H1 (cell line): Measurements from ENCODE around the gene DNMT3L. TPM values are rescaled to one million over a fixed set of nuclear protein-coding genes. Genes with fewer than 3 reads are reported as not detected.

Experiments
- CTCF ChIA-PET: fragments of 300-600 bp; sonication (Branson Sonifier 250); formaldehyde crosslinking; loops from one replicate; lab custom pipeline; 2021; ENCODE audit not compliant: partially characterized antibody; lab: Charles Lee
- POLR2A ChIA-PET: fragments of 300-600 bp; sonication (Branson Sonifier 250); formaldehyde crosslinking; loops from one replicate; lab custom pipeline; 2021; ENCODE audit warnings: inconsistent platforms; ENCODE audit not compliant: partially characterized antibody; lab: Charles Lee
- DNase-seq, 2 experiments: peaks; one replicate each; pipeline versions ENCODE4 v3.0.0 to v3.0.0-alpha.2; 2010 to 2022; ENCODE audit warnings: low spot score in 2 of 2, low read depth in 1 of 2, mixed read lengths in 1 of 2
- FAIRE-seq: peaks from 2 replicates; lab custom pipeline; 2011; peaks lifted over from hg19 to GRCh38; lab: Jason Lieb, UNC
- H2AFZ ChIP-seq: 2 replicates; pipeline ENCODE4 v1.8.1; 2012; ENCODE audit warnings: low read length, inconsistent platforms
- H2AK5ac ChIP-seq: 2 replicates; pipeline ENCODE4 v1.6.1; 2013; ENCODE audit warnings: low read depth, low read length
- H2BK120ac ChIP-seq: replicated peaks from 2 replicates; pipeline ENCODE3; 2013; ENCODE audit warnings: low read depth, low read length, inconsistent platforms
- H2BK12ac ChIP-seq: 2 replicates; pipeline ENCODE4 v1.6.1; 2013; ENCODE audit warnings: low read depth, low read length
- H2BK15ac ChIP-seq: 2 replicates; pipeline ENCODE4 v1.6.1; 2013; ENCODE audit warnings: low read length
- H2BK20ac ChIP-seq: 2 replicates; pipeline ENCODE4 v1.6.1; 2013; ENCODE audit warnings: low read length
- H2BK5ac ChIP-seq: 2 replicates; pipeline ENCODE4 v1.6.1; 2013; ENCODE audit warnings: low read depth, low read length
- H3K14ac ChIP-seq: 2 replicates; pipeline ENCODE4 v1.6.1; 2013; ENCODE audit warnings: inconsistent platforms; ENCODE audit not compliant: insufficient read length
- H3K18ac ChIP-seq: 2 replicates; pipeline ENCODE4 v1.6.1; 2013; ENCODE audit warnings: low read length; ENCODE audit errors: extremely low read depth
- H3K23ac ChIP-seq: 2 replicates; pipeline ENCODE4 v1.6.1; 2013; ENCODE audit warnings: inconsistent platforms; ENCODE audit not compliant: insufficient read length
- H3K23me2 ChIP-seq: 2 replicates; pipeline ENCODE4 v1.6.1; 2013; ENCODE audit warnings: low read depth, low read length
- H3K27ac ChIP-seq: 2 replicates; pipeline ENCODE4 v1.6.1; 2011; ENCODE audit warnings: low read depth, low read length, inconsistent platforms
- H3K27me3 ChIP-seq, 4 experiments: replicated peaks in 1 of 4; 1 replicate in 1 of 4; 2 replicates in 3 of 4; pipeline versions ENCODE4 v1.6.1 to v1.8.1; 2011 to 2013; ENCODE audit warnings: low read length in 3 of 4, mild to moderate bottlenecking in 3 of 4, inconsistent platforms in 2 of 4, mixed read lengths in 2 of 4, moderate library complexity in 1 of 4; ENCODE audit not compliant: control insufficient read depth in 3 of 4, insufficient read depth in 3 of 4; ENCODE audit errors: extremely low read depth in 1 of 4
- H3K36me3 ChIP-seq, 4 experiments: 2 replicates each; pipeline versions ENCODE4 v1.6.1 to v1.8.1; 2011 to 2013; ENCODE audit warnings: mild to moderate bottlenecking in 4 of 4, low read length in 3 of 4, moderate library complexity in 2 of 4, control low read depth in 1 of 4, inconsistent platforms in 1 of 4; ENCODE audit not compliant: insufficient read depth in 4 of 4, control insufficient read depth in 2 of 4
- H3K4ac ChIP-seq: replicated peaks from 2 replicates; pipeline ENCODE3; 2013; ENCODE audit warnings: low read length, low read depth, mixed read lengths, inconsistent platforms; ENCODE audit not compliant: insufficient read length
- H3K4me1 ChIP-seq, 4 experiments: replicated peaks in 1 of 4; 1 replicate in 1 of 4; 2 replicates in 3 of 4; pipeline versions ENCODE4 v1.6.1 to v1.8.1; 2011 to 2013; ENCODE audit warnings: low read length in 3 of 4, inconsistent platforms in 2 of 4, mixed read lengths in 1 of 4; ENCODE audit not compliant: insufficient read depth in 4 of 4, control insufficient read depth in 3 of 4
- H3K4me2 ChIP-seq, 2 experiments: 2 replicates each; pipeline versions ENCODE4 v1.6.1 to v1.8.1; 2011 to 2013; ENCODE audit warnings: low read depth in 2 of 2, low read length in 2 of 2, control low read depth in 1 of 2, inconsistent platforms in 1 of 2, mild to moderate bottlenecking in 1 of 2; ENCODE audit not compliant: insufficient read depth in 1 of 2
- H3K4me3 ChIP-seq, 4 experiments: fragments of 200-600, 300-600 bp in 1 of 4; sonication (generic), shearing (Covaris generic), sonication (Bioruptor Twin) in 1 of 4; 2 replicates each; pipeline versions ENCODE4 v1.5.1 to v1.8.1; 2011 to 2016; ENCODE audit warnings: low read length in 4 of 4, low read depth in 3 of 4, control low read depth in 2 of 4, inconsistent platforms in 2 of 4, mild to moderate bottlenecking in 2 of 4, mixed read lengths in 1 of 4, moderate library complexity in 1 of 4; ENCODE audit not compliant: insufficient read depth in 2 of 4; ENCODE audit errors: extremely low read depth in 1 of 4
- H3K56ac ChIP-seq: replicated peaks from 2 replicates; pipeline ENCODE3; 2013; ENCODE audit warnings: low read depth, mild to moderate bottlenecking, mixed read lengths, low read length, inconsistent platforms; ENCODE audit not compliant: insufficient read length
- H3K79me1 ChIP-seq: 2 replicates; pipeline ENCODE4 v1.6.1; 2013; ENCODE audit warnings: low read depth, low read length, control low read depth
- H3K79me2 ChIP-seq, 2 experiments: 2 replicates each; pipeline versions ENCODE4 v1.6.1 to v1.8.1; 2012 to 2013; ENCODE audit warnings: low read length in 2 of 2, mild to moderate bottlenecking in 2 of 2, inconsistent platforms in 1 of 2; ENCODE audit not compliant: insufficient read depth in 2 of 2, control insufficient read depth in 1 of 2
- H3K9ac ChIP-seq, 4 experiments: replicated peaks in 1 of 4; 1 replicate in 1 of 4; 2 replicates in 3 of 4; pipeline versions ENCODE4 v1.6.1 to v1.8.1; 2011 to 2013; ENCODE audit warnings: low read depth in 3 of 4, low read length in 3 of 4, control low read depth in 2 of 4, mild to moderate bottlenecking in 2 of 4, moderate library complexity in 2 of 4, inconsistent platforms in 1 of 4; ENCODE audit errors: extremely low read depth in 1 of 4
- H3K9me3 ChIP-seq, 2 experiments: 2 replicates each; pipeline versions ENCODE4 v1.6.1 to v1.8.1; 2012 to 2013; ENCODE audit warnings: mild to moderate bottlenecking in 2 of 2, moderate library complexity in 2 of 2, control low read depth in 1 of 2, inconsistent platforms in 1 of 2, low read depth in 1 of 2, low read length in 1 of 2, mixed read lengths in 1 of 2; ENCODE audit not compliant: insufficient read depth in 2 of 2
- H4K20me1 ChIP-seq, 2 experiments: replicated peaks in 1 of 2; 2 replicates each; pipeline versions ENCODE3 to v1.8.1; 2011 to 2013; ENCODE audit warnings: inconsistent platforms in 2 of 2, low read length in 2 of 2, mild to moderate bottlenecking in 1 of 2; ENCODE audit not compliant: insufficient read depth in 2 of 2, control insufficient read depth in 1 of 2
- H4K5ac ChIP-seq: 2 replicates; pipeline ENCODE4 v1.6.1; 2013; ENCODE audit warnings: low read length, low read depth, mixed read lengths, inconsistent platforms; ENCODE audit not compliant: insufficient read length
- H4K8ac ChIP-seq: 2 replicates; pipeline ENCODE4 v1.8.0; 2013; ENCODE audit warnings: mild to moderate bottlenecking, moderate library complexity, low read length, inconsistent platforms; ENCODE audit not compliant: insufficient read depth; ENCODE audit errors: extremely low read depth
- H4K91ac ChIP-seq: replicated peaks from 2 replicates; pipeline ENCODE3; 2013; ENCODE audit warnings: low read length, mixed read lengths, inconsistent platforms; ENCODE audit not compliant: insufficient read length
- CHD1 ChIP-seq: IDR thresholded peaks from 2 replicates; pipeline ENCODE4 v1.6.1; 2012; ENCODE audit warnings: low read depth, low read length, improper control_type of control experiment
- CHD2 ChIP-seq: IDR thresholded peaks from 2 replicates; pipeline ENCODE4 v1.6.1; 2012; ENCODE audit warnings: low read length, improper control_type of control experiment
- CTBP2 ChIP-seq: IDR thresholded peaks from 2 replicates; pipeline ENCODE4 v1.7.0; 2011; ENCODE audit warnings: borderline replicate concordance, mild to moderate bottlenecking, moderate library complexity, mixed read lengths, low read length; ENCODE audit not compliant: insufficient read depth, insufficient read length
- EZH2 ChIP-seq: fragments of 200-600 bp; sonication (generic); IDR thresholded peaks from 2 replicates; pipeline ENCODE4 v1.7.1; 2012; ENCODE audit warnings: low read depth, mild to moderate bottlenecking, moderate library complexity, low read length, inconsistent platforms; ENCODE audit not compliant: severe bottlenecking
- POLR2AphosphoS5 ChIP-seq: IDR thresholded peaks from 2 replicates; pipeline ENCODE4 v1.6.1; 2011; ENCODE audit warnings: low read depth, low read length
- RAD21 ChIP-seq, 2 experiments: IDR thresholded peaks in 1 of 2; conservative IDR thresholded peaks in 1 of 2; 2 replicates each; pipeline ENCODE4 v1.6.1; 2011; ENCODE audit warnings: low read depth in 2 of 2, low read length in 2 of 2, improper control_type of control experiment in 1 of 2, inconsistent platforms in 1 of 2, mild to moderate bottlenecking in 1 of 2, moderate library complexity in 1 of 2
- RFX5 ChIP-seq: IDR thresholded peaks from 2 replicates; pipeline ENCODE4 v1.6.1; 2011; ENCODE audit warnings: low read depth, low read length, improper control_type of control experiment, borderline replicate concordance
- SIX5 ChIP-seq: IDR thresholded peaks from 2 replicates; pipeline ENCODE4 v1.6.1; 2011; ENCODE audit warnings: mild to moderate bottlenecking, low read depth, low read length
- TAF7 ChIP-seq: optimal IDR thresholded peaks from 2 replicates; pipeline ENCODE3; 2011; ENCODE audit warnings: low read depth, mild to moderate bottlenecking, inconsistent platforms, low read length, moderate library complexity, borderline replicate concordance
- TBP ChIP-seq: IDR thresholded peaks from 2 replicates; pipeline ENCODE4 v1.6.1; 2011; ENCODE audit warnings: low read depth, low read length, improper control_type of control experiment
- TEAD4 ChIP-seq: IDR thresholded peaks from 2 replicates; pipeline ENCODE4 v1.6.1; 2012; ENCODE audit warnings: low read depth, low read length, inconsistent platforms, mixed read lengths
- WGBS, 2 experiments: shearing (Covaris generic) in 1 of 2; methylation state at CpG; one replicate each; pipeline versions ENCODE4 v1.1.6 to v1.1.7; 2013 to 2015; ENCODE audit warnings: low lambda C conversion rate in 2 of 2, mixed read lengths in 2 of 2, inconsistent platforms in 1 of 2, low coverage in 1 of 2, missing lambda C conversion rate in 1 of 2; ENCODE audit not compliant: insufficient replicate concordance in 2 of 2, insufficient coverage in 1 of 2, insufficient read length in 1 of 2; ENCODE audit errors: extremely low coverage in 1 of 2, missing lambda C conversion rate in 1 of 2; 5-methylcytosine and 5-hydroxymethylcytosine counted together
- polyA plus RNA-seq, 7 experiments: library from polyadenylated mRNA; depleted of rRNA in 3 of 7; stranded (reverse) in 5 of 7; unstranded in 2 of 7; fragments of >200 nt in 5 of 7; fragments of 200-250 nt in 2 of 7; gene quantifications; 1 replicate in 5 of 7; 2 replicates in 1 of 7; 4 replicates in 1 of 7; pipeline versions ENCODE4 v1.2.1 to v1.2.3, GENCODE V29; 2011 to 2013; ENCODE audit warnings: missing spikeins in 2 of 7, mixed read lengths in 2 of 7
- total RNA-seq: library from RNA; stranded (reverse); fragmentation: NEBNext Ultra II Directional; extraction: Animal tissue kit (Norgen Biotek cat#: 25700); gene quantifications from 2 replicates; pipeline ENCODE4 v1.2.1, GENCODE V29; 2021
- TF ChIP-seq, protein P1 (sequence below): IDR thresholded peaks from 2 replicates; pipeline ENCODE4 v1.6.1; 2011; ENCODE audit warnings: low read length, improper control_type of control experiment

The DNMT3L gene
- total and polyA plus RNA-seq, 2 of the 8 experiments (the other 6 are each of a cell fraction or from before 2014, with no cell fraction given), result 0.06 TPM; not detected in 1

DNA sequence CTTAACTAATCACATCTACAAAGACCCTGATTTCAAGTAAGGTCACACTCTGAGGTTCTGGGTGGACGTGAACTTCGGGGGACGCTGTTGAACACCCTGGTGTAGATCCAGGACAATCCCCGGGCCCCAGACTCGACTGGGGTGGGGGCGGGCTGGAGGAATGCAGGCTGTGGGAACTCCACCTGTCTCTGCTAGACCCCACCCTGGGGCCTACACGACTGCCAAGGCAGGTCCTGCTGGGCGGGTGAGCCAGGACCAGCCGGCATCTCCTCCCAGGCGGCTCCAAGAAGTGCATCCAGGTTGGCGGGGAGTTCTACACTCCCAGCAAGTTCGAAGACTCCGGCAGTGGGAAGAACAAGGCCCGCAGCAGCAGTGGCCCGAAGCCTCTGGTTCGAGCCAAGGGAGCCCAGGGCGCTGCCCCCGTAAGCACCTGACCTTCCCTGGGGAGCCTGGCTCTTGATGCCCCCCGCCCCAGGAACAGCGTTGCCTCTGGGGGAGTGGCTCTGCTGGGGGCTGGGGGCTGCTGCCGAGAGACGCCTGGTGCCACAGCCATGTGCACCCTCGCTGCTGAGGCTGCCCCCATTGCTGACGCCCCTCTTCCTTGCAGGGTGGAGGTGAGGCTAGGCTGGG lies 27.8 kb upstream of the DNMT3L start:
- H3K4ac ChIP-seq, result no peak overlapping the region
- no peak overlapping the region for H2BK5ac ChIP-seq
- no peak overlapping the region for H3K18ac ChIP-seq
- no peak overlapping the region for H4K5ac ChIP-seq
- CTCF ChIA-PET, result no interaction called here
- no peak overlapping the region for H2BK20ac ChIP-seq
- WGBS, 2 experiments, result 84% methylated on average over 21 of the region's 24 CpGs; no CpG with 5 or more reads in 1 of the 2 experiments
- no peak overlapping the region for H3K4me2 ChIP-seq
- no peak overlapping the region for H2BK120ac ChIP-seq
- H3K27me3 ChIP-seq, result peaks cover 0 to 23% (median 16%) of the 10 kb centered on the region in 4 experiments; a peak in 5 of 7 replicates
- no peak overlapping the region for H3K9ac ChIP-seq
- H3K4me3 ChIP-seq, result no peak overlapping the region
- H3K4me1 ChIP-seq, result peaks cover 0 to 11% (median 5%) of the 10 kb centered on the region in 4 experiments; a peak in 5 of 7 replicates
- POLR2A ChIA-PET, result no interaction called here
- H2AFZ ChIP-seq, result no peak overlapping the region
- no peak overlapping the region for H2AK5ac ChIP-seq
- no peak overlapping the region for H4K8ac ChIP-seq
- no peaks in the 10 kb centered on the region for H4K20me1 ChIP-seq
- FAIRE-seq, result no peak
- H3K23me2 ChIP-seq, result no peaks in the 10 kb centered on the region; the same call in 1 of the 2 replicates
- H3K27ac ChIP-seq, result no peak overlapping the region
- no peaks in the 10 kb centered on the region for H3K79me1 ChIP-seq
- H3K23ac ChIP-seq, result no peak overlapping the region
- H3K9me3 ChIP-seq, result no peaks in the 10 kb centered on the region
- H3K56ac ChIP-seq, result no peak overlapping the region
- H3K14ac ChIP-seq, result no peak overlapping the region
- H2BK15ac ChIP-seq, result no peak overlapping the region
- H3K79me2 ChIP-seq, result no peaks in the 10 kb centered on the region
- no peak overlapping the region for H4K91ac ChIP-seq
- DNase-seq, result no peak
- no peaks in the 10 kb centered on the region for H3K36me3 ChIP-seq
- H2BK12ac ChIP-seq, result no peak overlapping the region
- TF ChIP-seq RFX5, result no peak
- no peak for TF ChIP-seq RAD21 (IDR thresholded peaks at IDR 0.05 in 1 of 2, conservative IDR thresholded peaks at IDR 0.05 in 1 of 2; ENCODE audit: low read depth in 2 of 2, low read length in 2 of 2)
- no peak for TF ChIP-seq CHD2
- TF ChIP-seq, protein P1, sequence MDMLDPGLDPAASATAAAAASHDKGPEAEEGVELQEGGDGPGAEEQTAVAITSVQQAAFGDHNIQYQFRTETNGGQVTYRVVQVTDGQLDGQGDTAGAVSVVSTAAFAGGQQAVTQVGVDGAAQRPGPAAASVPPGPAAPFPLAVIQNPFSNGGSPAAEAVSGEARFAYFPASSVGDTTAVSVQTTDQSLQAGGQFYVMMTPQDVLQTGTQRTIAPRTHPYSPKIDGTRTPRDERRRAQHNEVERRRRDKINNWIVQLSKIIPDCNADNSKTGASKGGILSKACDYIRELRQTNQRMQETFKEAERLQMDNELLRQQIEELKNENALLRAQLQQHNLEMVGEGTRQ, result no peak
- TF ChIP-seq TBP, result no peak
- TF ChIP-seq TAF7, result no peak
- no peak for TF ChIP-seq CHD1
- TF ChIP-seq POLR2AphosphoS5, result no peak
- no peak for TF ChIP-seq EZH2
- TF ChIP-seq SIX5, result no peak
- TF ChIP-seq TEAD4, result no peak
- no peak for TF ChIP-seq CTBP2
